A549 (cell line): ENCODE results near the gene ZPR1. TPM values are rescaled to one million over a fixed set of nuclear protein-coding genes. Genes with fewer than 3 reads are reported as not detected.

Experiments used
- ATAC-seq, 2 experiments: fragments of 200-7000 bp in 1 of 2; fragments of >200 bp in 1 of 2; cut with Nextera tagmentation in 1 of 2; cut with Tn5 transposase in 1 of 2; 3 replicates each; pipeline versions ENCODE4 v1.8.0 to v1.9.1; 2018 to 2020; ENCODE audit warnings: mild to moderate bottlenecking in 1 of 2, moderate library complexity in 1 of 2
- CTCF ChIA-PET: fragments of 300-600 bp; sonication (Branson Sonifier 250); formaldehyde crosslinking; extraction: SDS; loops from one replicate; lab custom pipeline; 2021; ENCODE audit warnings: antibody characterized with exemption, inconsistent platforms; lab: Yijun Ruan, JAX
- POLR2A ChIA-PET: fragments of 350-600 bp; formaldehyde crosslinking; extraction: SDS; loops from one replicate; lab custom pipeline; 2021; ENCODE audit warnings: antibody characterized with exemption, inconsistent platforms; lab: Yijun Ruan, JAX
- DNase-seq, 2 experiments: peaks; one replicate each; pipeline versions ENCODE4 v3.0.0 to v3.0.0-alpha.2; 2011 to 2016; ENCODE audit warnings: low read depth in 1 of 2, low spot score in 1 of 2
- FAIRE-seq: peaks from 2 replicates; lab custom pipeline; 2011; peaks lifted over from hg19 to GRCh38; lab: Jason Lieb, UNC
- H3K27ac ChIP-seq, 2 experiments: fragments of >200 bp; sonication (Bioruptor Twin); formaldehyde crosslinking; 3 replicates each; pipeline ENCODE4 v1.5.1; 2016 to 2017
- H3K4me1 ChIP-seq: fragments of >200 bp; sonication (Bioruptor Twin); formaldehyde crosslinking; 3 replicates; pipeline ENCODE4 v1.6.1; 2016
- H3K4me2 ChIP-seq: fragments of >200 bp; sonication (Bioruptor Twin); formaldehyde crosslinking; 3 replicates; pipeline ENCODE4 v1.6.1; 2016
- H3K4me3 ChIP-seq: fragments of >200 bp; sonication (Bioruptor Twin); formaldehyde crosslinking; 3 replicates; pipeline ENCODE4 v1.5.1; 2016
- H3K9me3 ChIP-seq: fragments of >200 bp; sonication (Bioruptor Twin); formaldehyde crosslinking; 3 replicates; pipeline ENCODE4 v1.6.1; 2016
- BHLHE40 ChIP-seq: IDR thresholded peaks from 2 replicates; pipeline ENCODE4 v1.6.1; 2012; ENCODE audit warnings: low read depth, low read length, inconsistent platforms
- CBX8 ChIP-seq: fragments of 200-600 bp; sonication (generic); IDR thresholded peaks from 2 replicates; pipeline ENCODE4 v1.6.1; 2016
- CEBPB ChIP-seq, 2 experiments: fragments of >200 bp in 1 of 2; sonication (Bioruptor Twin) in 1 of 2; formaldehyde crosslinking in 1 of 2; IDR thresholded peaks; 2 replicates each; pipeline ENCODE4 v1.6.1; 2012 to 2016
- CHD2 ChIP-seq: fragments of 150-350 bp; IDR thresholded peaks from 2 replicates; pipeline ENCODE4 v1.6.1; 2014; ENCODE audit warnings: low read length; ENCODE audit not compliant: partially characterized antibody
- CHD4 ChIP-seq: fragments of 200-600 bp; sonication (generic); IDR thresholded peaks from 2 replicates; pipeline ENCODE4 v1.6.1; 2016; ENCODE audit warnings: antibody characterized with exemption, mild to moderate bottlenecking, borderline replicate concordance
- EHF ChIP-seq: fragments of 250-450 bp; sonication (Bioruptor Pico); IDR thresholded peaks from 2 replicates; pipeline ENCODE4 v1.5.0; 2020; ENCODE audit warnings: mild to moderate bottlenecking
- EHMT2 ChIP-seq: fragments of 200-600 bp; sonication (generic); IDR thresholded peaks from 2 replicates; pipeline ENCODE4 v1.6.1; 2016; ENCODE audit warnings: antibody characterized with exemption, low read depth, mild to moderate bottlenecking, moderate library complexity
- EP300 ChIP-seq, 2 experiments: fragments of >200 bp; sonication (Bioruptor Twin); formaldehyde crosslinking; IDR thresholded peaks; 2 replicates in 1 of 2; 3 replicates in 1 of 2; pipeline ENCODE4 v1.6.1; 2016 to 2017
- ESRRA ChIP-seq: fragments of 150-350 bp; IDR thresholded peaks from 2 replicates; pipeline ENCODE4 v1.6.1; 2014; ENCODE audit warnings: mild to moderate bottlenecking, low read length, borderline replicate concordance
- FOSB ChIP-seq: fragments of 250-450 bp; sonication (Bioruptor Pico); IDR thresholded peaks from 2 replicates; pipeline ENCODE4 v1.5.0; 2020; ENCODE audit warnings: mild to moderate bottlenecking, moderate library complexity
- FOXS1 ChIP-seq: fragments of 250-450 bp; sonication (Bioruptor Pico); IDR thresholded peaks from 2 replicates; pipeline ENCODE4 v1.5.0; 2020; ENCODE audit warnings: mild to moderate bottlenecking, moderate library complexity
- HES2 ChIP-seq: fragments of >200 bp; sonication (Bioruptor Twin); formaldehyde crosslinking; IDR thresholded peaks from 2 replicates; pipeline ENCODE4 v1.6.1; 2016
- HEYL ChIP-seq: fragments of 250-450 bp; sonication (Bioruptor Pico); IDR thresholded peaks from 2 replicates; pipeline ENCODE4 v1.8.0; 2021; ENCODE audit warnings: mild to moderate bottlenecking, moderate library complexity
- HOXA7 ChIP-seq: fragments of 250-450 bp; sonication (Bioruptor Pico); IDR thresholded peaks from 2 replicates; pipeline ENCODE4 v1.5.0; 2020; ENCODE audit warnings: mild to moderate bottlenecking, moderate library complexity
- HOXB5 ChIP-seq: fragments of 250-450 bp; sonication (Bioruptor Pico); IDR thresholded peaks from 2 replicates; pipeline ENCODE4 v1.5.0; 2020; ENCODE audit warnings: mild to moderate bottlenecking, moderate library complexity
- KDM1A ChIP-seq: fragments of 200-600 bp; sonication (generic); IDR thresholded peaks from 2 replicates; pipeline ENCODE4 v1.6.1; 2016; ENCODE audit warnings: low read depth, mild to moderate bottlenecking
- KDM5A ChIP-seq: fragments of 200-600 bp; sonication (generic); IDR thresholded peaks from 2 replicates; pipeline ENCODE4 v1.6.1; 2016; ENCODE audit warnings: antibody characterized with exemption, mild to moderate bottlenecking
- MAZ ChIP-seq: fragments of 150-350 bp; IDR thresholded peaks from 2 replicates; pipeline ENCODE4 v1.6.1; 2014; ENCODE audit warnings: antibody characterized with exemption, low read depth, low read length, borderline replicate concordance
- MYC ChIP-seq: IDR thresholded peaks from 2 replicates; pipeline ENCODE4 v1.6.1; 2012; ENCODE audit warnings: mild to moderate bottlenecking, inconsistent platforms, low read length, improper control_type of control experiment, borderline replicate concordance
- NPAS2 ChIP-seq: fragments of 250-450 bp; sonication (Bioruptor Pico); IDR thresholded peaks from 2 replicates; pipeline ENCODE4 v1.8.0; 2022; ENCODE audit warnings: mild to moderate bottlenecking, moderate library complexity, borderline replicate concordance
- NR3C1 ChIP-seq: fragments of >200 bp; sonication (Bioruptor Twin); formaldehyde crosslinking; IDR thresholded peaks from 3 replicates; pipeline ENCODE4 v1.6.1; 2017
- POLR2AphosphoS2 ChIP-seq: conservative IDR thresholded peaks from 2 replicates; pipeline ENCODE4 v1.6.1; 2012; ENCODE audit warnings: low read length, improper control_type of control experiment, inconsistent platforms
- RAD21 ChIP-seq, 2 experiments: fragments of >200 bp in 1 of 2; sonication (Bioruptor Twin) in 1 of 2; formaldehyde crosslinking in 1 of 2; IDR thresholded peaks in 1 of 2; conservative IDR thresholded peaks in 1 of 2; 2 replicates in 1 of 2; 3 replicates in 1 of 2; pipeline ENCODE4 v1.6.1; 2012 to 2018; ENCODE audit warnings: inconsistent platforms in 1 of 2
- RARB ChIP-seq: fragments of 250-450 bp; sonication (Bioruptor Pico); IDR thresholded peaks from 2 replicates; pipeline ENCODE4 v1.8.0; 2021; ENCODE audit warnings: mild to moderate bottlenecking, moderate library complexity
- RFX5 ChIP-seq: fragments of 450-650 bp; IDR thresholded peaks from 2 replicates; pipeline ENCODE4 v1.7.1; 2014; ENCODE audit warnings: antibody characterized with exemption, mild to moderate bottlenecking, moderate library complexity
- RNF2 ChIP-seq: fragments of 200-600 bp; sonication (generic); IDR thresholded peaks from 2 replicates; pipeline ENCODE4 v1.6.1; 2016; ENCODE audit warnings: low read depth, mild to moderate bottlenecking, antibody characterized with exemption, moderate library complexity, borderline replicate concordance
- SMC3 ChIP-seq: fragments of >200 bp; sonication (Bioruptor Twin); formaldehyde crosslinking; IDR thresholded peaks from 3 replicates; pipeline ENCODE4 v1.6.1; 2018; ENCODE audit warnings: inconsistent platforms
- SREBF2 ChIP-seq: fragments of 450-650 bp; IDR thresholded peaks from 2 replicates; pipeline ENCODE4 v1.6.1; 2014; ENCODE audit warnings: mild to moderate bottlenecking, moderate library complexity
- TFCP2L1 ChIP-seq: fragments of 250-450 bp; sonication (Bioruptor Pico); IDR thresholded peaks from 2 replicates; pipeline ENCODE4 v1.5.0; 2021; ENCODE audit warnings: mild to moderate bottlenecking
- ZFP36 ChIP-seq: fragments of 450-650 bp; IDR thresholded peaks from 2 replicates; pipeline ENCODE4 v1.6.1; 2014; ENCODE audit warnings: borderline replicate concordance; ENCODE audit not compliant: partially characterized antibody
- ZNF302 ChIP-seq: fragments of 250-450 bp; sonication (Bioruptor Pico); IDR thresholded peaks from 2 replicates; pipeline ENCODE4 v1.9.0; 2021; ENCODE audit warnings: inconsistent platforms, mild to moderate bottlenecking, moderate library complexity
- ZSCAN20 ChIP-seq: fragments of 250-450 bp; sonication (Bioruptor Pico); IDR thresholded peaks from 2 replicates; pipeline ENCODE4 v1.8.0; 2022; ENCODE audit warnings: mild to moderate bottlenecking, moderate library complexity
- WGBS: methylation state at CpG from one replicate; pipeline ENCODE4 v1.1.6; 2017; ENCODE audit errors: missing lambda C conversion rate; 5-methylcytosine and 5-hydroxymethylcytosine counted together
- polyA plus RNA-seq, 4 experiments: library from polyadenylated mRNA; depleted of rRNA in 3 of 4; stranded (reverse); fragments of >200 nt; fragmentation: RNase III in 1 of 4; extraction: RNeasy Plus Mini Kit Qiagen cat#74134 plus additional on column Dnase treatment in 1 of 4; gene quantifications; 2 replicates in 3 of 4; 3 replicates in 1 of 4; pipeline ENCODE4 v1.2.3, GENCODE V29; 2011 to 2017
- TF ChIP-seq, protein P1 (sequence below): IDR thresholded peaks from 2 replicates; pipeline ENCODE4 v1.6.1; 2012
- TF ChIP-seq, protein P2 (sequence below): fragments of 250-450 bp; sonication (Bioruptor Pico); IDR thresholded peaks from 2 replicates; pipeline ENCODE4 v1.5.0; 2020; ENCODE audit warnings: low read depth, mild to moderate bottlenecking, moderate library complexity
- TF ChIP-seq, protein P3 (sequence below): fragments of 200-600 bp; sonication (generic); IDR thresholded peaks from 2 replicates; pipeline ENCODE4 v1.6.1; 2016; ENCODE audit warnings: antibody characterized with exemption, mild to moderate bottlenecking, moderate library complexity
- TF ChIP-seq, protein P4 (sequence below): fragments of >200 bp; sonication (Bioruptor Twin); formaldehyde crosslinking; IDR thresholded peaks from 3 replicates; pipeline ENCODE4 v1.5.1; 2016

Gene ZPR1
- polyA plus RNA-seq, 2 of the 4 experiments (the other 2 are of a cell fraction): 44.1 to 65.6 TPM

- TF ChIP-seq KDM5A: 0 out of 2 replicates have a peak, but pooled peaks have one; percentile 33
- TF ChIP-seq RFX5: no peak
- no peak for TF ChIP-seq NR3C1
- no peak for TF ChIP-seq EP300 (IDR thresholded peaks at IDR 0.05)
- TF ChIP-seq MAZ: no peak
- TF ChIP-seq CHD4: no peak
- TF ChIP-seq POLR2AphosphoS2: no peak
- TF ChIP-seq KDM1A: no peak
- no peak for TF ChIP-seq CBX8
- no peak for TF ChIP-seq TFCP2L1
- TF ChIP-seq NPAS2 (CRISPR knock-in tag): no peak
- TF ChIP-seq ZNF302 (CRISPR knock-in tag): no peak
- no peak for TF ChIP-seq RAD21 (conservative IDR thresholded peaks at IDR 0.05 in 1 of 2, IDR thresholded peaks at IDR 0.05 in 1 of 2)
- TF ChIP-seq ZSCAN20 (CRISPR knock-in tag): no peak
- TF ChIP-seq CEBPB (IDR thresholded peaks at IDR 0.05): no peak
- TF ChIP-seq FOSB (CRISPR knock-in tag): no peak
- no peak for TF ChIP-seq HOXB5
- TF ChIP-seq ZFP36: no peak
- TF ChIP-seq, protein P1, sequence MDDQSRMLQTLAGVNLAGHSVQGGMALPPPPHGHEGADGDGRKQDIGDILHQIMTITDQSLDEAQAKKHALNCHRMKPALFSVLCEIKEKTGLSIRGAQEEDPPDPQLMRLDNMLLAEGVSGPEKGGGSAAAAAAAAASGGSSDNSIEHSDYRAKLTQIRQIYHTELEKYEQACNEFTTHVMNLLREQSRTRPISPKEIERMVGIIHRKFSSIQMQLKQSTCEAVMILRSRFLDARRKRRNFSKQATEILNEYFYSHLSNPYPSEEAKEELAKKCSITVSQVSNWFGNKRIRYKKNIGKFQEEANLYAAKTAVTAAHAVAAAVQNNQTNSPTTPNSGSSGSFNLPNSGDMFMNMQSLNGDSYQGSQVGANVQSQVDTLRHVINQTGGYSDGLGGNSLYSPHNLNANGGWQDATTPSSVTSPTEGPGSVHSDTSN: peak; percentile 58; the same call in 1 of the 2 replicates
- no peak for TF ChIP-seq SMC3
- no peak for TF ChIP-seq EHMT2
- TF ChIP-seq ESRRA: no peak
- TF ChIP-seq EHF: no peak
- no peak for TF ChIP-seq HEYL (CRISPR knock-in tag)
- no peak for TF ChIP-seq RARB
- no peak for TF ChIP-seq HOXA7 (CRISPR knock-in tag)
- TF ChIP-seq BHLHE40: no peak
- no peak for TF ChIP-seq HES2
- TF ChIP-seq, protein P2, sequence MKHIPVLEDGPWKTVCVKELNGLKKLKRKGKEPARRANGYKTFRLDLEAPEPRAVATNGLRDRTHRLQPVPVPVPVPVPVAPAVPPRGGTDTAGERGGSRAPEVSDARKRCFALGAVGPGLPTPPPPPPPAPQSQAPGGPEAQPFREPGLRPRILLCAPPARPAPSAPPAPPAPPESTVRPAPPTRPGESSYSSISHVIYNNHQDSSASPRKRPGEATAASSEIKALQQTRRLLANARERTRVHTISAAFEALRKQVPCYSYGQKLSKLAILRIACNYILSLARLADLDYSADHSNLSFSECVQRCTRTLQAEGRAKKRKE (CRISPR knock-in tag): no peak
- TF ChIP-seq RNF2: no peak
These were observed at the start of gene ZPR1 (continued) for GRCh38 chr11:116787786-116788486.

- DNase-seq (no peak), FAIRE-seq (no peak), ATAC-seq (no peak)
- H3K9me3 ChIP-seq: no peaks in the 10 kb centered on the region
- WGBS: 63% methylated on average over 5 of the region's 7 CpGs
- CTCF ChIA-PET: interaction anchor here (0.6 to 3.7 kb wide), 23 partner anchors 9 to 399 kb away, joined by 3 to 56 read pairs (median 4); partner anchors contain the start of genes APOA4, APOA5 and BUD13
- H3K4me2 ChIP-seq: no peak overlapping the region
- H3K4me1 ChIP-seq: 0 out of 3 replicates have a peak, but pooled peaks cover 4% of the 10 kb centered on the region
- POLR2A ChIA-PET: interaction anchor here (1.3 kb wide), 1 partner anchor 63 kb away, joined by 5 read pairs; the partner anchor contains the start of gene BUD13
- no peak overlapping the region for H3K4me3 ChIP-seq
- no peak overlapping the region for H3K27ac ChIP-seq
- TF ChIP-seq MYC: no peak
- TF ChIP-seq SREBF2: no peak
- no peak for TF ChIP-seq FOSB (CRISPR knock-in tag)
- TF ChIP-seq, protein P3, sequence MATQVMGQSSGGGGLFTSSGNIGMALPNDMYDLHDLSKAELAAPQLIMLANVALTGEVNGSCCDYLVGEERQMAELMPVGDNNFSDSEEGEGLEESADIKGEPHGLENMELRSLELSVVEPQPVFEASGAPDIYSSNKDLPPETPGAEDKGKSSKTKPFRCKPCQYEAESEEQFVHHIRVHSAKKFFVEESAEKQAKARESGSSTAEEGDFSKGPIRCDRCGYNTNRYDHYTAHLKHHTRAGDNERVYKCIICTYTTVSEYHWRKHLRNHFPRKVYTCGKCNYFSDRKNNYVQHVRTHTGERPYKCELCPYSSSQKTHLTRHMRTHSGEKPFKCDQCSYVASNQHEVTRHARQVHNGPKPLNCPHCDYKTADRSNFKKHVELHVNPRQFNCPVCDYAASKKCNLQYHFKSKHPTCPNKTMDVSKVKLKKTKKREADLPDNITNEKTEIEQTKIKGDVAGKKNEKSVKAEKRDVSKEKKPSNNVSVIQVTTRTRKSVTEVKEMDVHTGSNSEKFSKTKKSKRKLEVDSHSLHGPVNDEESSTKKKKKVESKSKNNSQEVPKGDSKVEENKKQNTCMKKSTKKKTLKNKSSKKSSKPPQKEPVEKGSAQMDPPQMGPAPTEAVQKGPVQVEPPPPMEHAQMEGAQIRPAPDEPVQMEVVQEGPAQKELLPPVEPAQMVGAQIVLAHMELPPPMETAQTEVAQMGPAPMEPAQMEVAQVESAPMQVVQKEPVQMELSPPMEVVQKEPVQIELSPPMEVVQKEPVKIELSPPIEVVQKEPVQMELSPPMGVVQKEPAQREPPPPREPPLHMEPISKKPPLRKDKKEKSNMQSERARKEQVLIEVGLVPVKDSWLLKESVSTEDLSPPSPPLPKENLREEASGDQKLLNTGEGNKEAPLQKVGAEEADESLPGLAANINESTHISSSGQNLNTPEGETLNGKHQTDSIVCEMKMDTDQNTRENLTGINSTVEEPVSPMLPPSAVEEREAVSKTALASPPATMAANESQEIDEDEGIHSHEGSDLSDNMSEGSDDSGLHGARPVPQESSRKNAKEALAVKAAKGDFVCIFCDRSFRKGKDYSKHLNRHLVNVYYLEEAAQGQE: no peak
- TF ChIP-seq, protein P4, sequence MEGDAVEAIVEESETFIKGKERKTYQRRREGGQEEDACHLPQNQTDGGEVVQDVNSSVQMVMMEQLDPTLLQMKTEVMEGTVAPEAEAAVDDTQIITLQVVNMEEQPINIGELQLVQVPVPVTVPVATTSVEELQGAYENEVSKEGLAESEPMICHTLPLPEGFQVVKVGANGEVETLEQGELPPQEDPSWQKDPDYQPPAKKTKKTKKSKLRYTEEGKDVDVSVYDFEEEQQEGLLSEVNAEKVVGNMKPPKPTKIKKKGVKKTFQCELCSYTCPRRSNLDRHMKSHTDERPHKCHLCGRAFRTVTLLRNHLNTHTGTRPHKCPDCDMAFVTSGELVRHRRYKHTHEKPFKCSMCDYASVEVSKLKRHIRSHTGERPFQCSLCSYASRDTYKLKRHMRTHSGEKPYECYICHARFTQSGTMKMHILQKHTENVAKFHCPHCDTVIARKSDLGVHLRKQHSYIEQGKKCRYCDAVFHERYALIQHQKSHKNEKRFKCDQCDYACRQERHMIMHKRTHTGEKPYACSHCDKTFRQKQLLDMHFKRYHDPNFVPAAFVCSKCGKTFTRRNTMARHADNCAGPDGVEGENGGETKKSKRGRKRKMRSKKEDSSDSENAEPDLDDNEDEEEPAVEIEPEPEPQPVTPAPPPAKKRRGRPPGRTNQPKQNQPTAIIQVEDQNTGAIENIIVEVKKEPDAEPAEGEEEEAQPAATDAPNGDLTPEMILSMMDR: no peak
- TF ChIP-seq RAD21 (conservative IDR thresholded peaks at IDR 0.05 in 1 of 2, IDR thresholded peaks at IDR 0.05 in 1 of 2): no peak
- TF ChIP-seq CHD2: no peak
- TF ChIP-seq FOXS1 (CRISPR knock-in tag): no peak
These were observed 48.8 kb upstream of the ZPR1 start for GRCh38 chr11:116836632-116836991.
